Stimulated activated memory B cell treated with anti-CD40 and anti-IgM and Interleukin-4, amounts not matched to agents 10 μg/mL and 1 μg/mL and 100 μg/mL, for 72 hours (primary cell): ENCODE data around the gene CDK15.

Experiments
- ATAC-seq: fragments of 150-1000 bp; cut with Tn5 transposase; 2 replicates; pipeline ENCODE4 v1.10.0; 2021
- H3K27ac Mint-ChIP-seq: one replicate; pipeline ENCODE4 v1.8.0; 2022; ENCODE audit warnings: mild to moderate bottlenecking, mixed read lengths
- H3K27me3 Mint-ChIP-seq: one replicate; pipeline ENCODE4 v1.8.0; 2022; ENCODE audit warnings: mixed read lengths
- H3K36me3 Mint-ChIP-seq: one replicate; pipeline ENCODE4 v1.8.0; 2022; ENCODE audit warnings: mixed read lengths
- H3K4me1 Mint-ChIP-seq: one replicate; pipeline ENCODE4 v1.8.0; 2022; ENCODE audit warnings: mixed read lengths
- H3K4me3 Mint-ChIP-seq: one replicate; pipeline ENCODE4 v1.8.0; 2022; ENCODE audit warnings: mild to moderate bottlenecking, moderate library complexity, mixed read lengths
- H3K9me3 Mint-ChIP-seq: one replicate; pipeline ENCODE4 v1.8.0; 2022; ENCODE audit warnings: mixed read lengths

CDK15 gene

DNA sequence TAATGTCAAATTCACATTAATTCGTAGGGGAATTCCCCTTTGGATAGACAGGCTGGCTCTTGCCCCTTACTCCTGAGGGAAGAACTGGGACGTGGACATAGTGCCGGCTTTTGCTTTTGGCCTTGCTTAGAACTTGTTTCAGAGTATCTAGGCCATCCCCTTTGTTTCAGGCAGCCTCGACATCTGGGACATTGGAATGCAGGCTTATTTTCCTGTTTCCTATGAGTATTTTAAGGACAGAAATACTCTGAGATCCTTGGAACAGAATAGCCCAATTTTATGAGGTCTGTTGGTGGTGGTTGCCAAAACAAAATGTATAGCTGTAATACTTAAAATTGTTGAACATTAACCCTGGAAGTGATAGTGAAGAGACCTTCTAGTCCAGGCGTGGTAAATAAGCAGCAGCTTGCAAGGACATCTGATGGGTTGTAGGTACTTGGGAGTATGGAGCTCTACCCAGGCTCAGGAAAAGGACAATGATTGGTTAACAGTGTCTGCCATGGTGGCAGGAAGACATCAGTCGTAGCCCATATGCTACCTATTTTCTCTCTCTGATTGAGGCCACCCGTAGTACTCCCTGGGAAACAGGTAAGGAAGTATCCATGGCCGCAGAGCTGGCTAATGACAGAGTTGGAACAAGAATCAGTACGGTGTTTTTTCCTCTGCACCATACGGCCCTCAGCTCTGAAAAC, 112.4 kb downstream of the CDK15 start:
- Mint-ChIP-seq H3K36me3 (no peaks in the 10 kb centered on the region), H3K9me3 (peaks cover 6% of the 10 kb centered on the region), H3K4me3 (no peak overlapping the region), H3K27ac (no peak overlapping the region), H3K4me1 (no peaks in the 10 kb centered on the region), H3K27me3 (peaks cover 21% of the 10 kb centered on the region)
- ATAC-seq, result no peak

DNA sequence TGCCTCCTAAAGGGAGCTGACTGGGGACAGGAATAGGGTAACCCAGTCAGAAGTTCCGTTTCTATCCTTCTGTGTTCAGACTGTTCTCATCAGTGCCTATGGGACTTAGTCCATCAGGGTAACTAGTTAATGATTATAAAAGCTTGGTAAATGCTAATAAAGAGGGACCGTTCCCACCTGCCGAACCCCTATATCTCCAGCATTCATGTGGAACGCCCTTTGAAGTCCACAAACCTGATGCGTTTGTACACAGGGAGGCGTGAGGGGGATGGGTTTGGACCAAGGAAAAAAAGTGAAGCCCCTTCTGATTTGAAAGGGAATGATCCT, 112.9 kb downstream of the CDK15 start:
- Mint-ChIP-seq H3K36me3 (no peaks in the 10 kb centered on the region), H3K4me3 (no peak overlapping the region), H3K9me3 (peaks cover 6% of the 10 kb centered on the region), H3K4me1 (no peaks in the 10 kb centered on the region), H3K27ac (no peak overlapping the region), H3K27me3 (peaks cover 26% of the 10 kb centered on the region)
- no peak for ATAC-seq

DNA sequence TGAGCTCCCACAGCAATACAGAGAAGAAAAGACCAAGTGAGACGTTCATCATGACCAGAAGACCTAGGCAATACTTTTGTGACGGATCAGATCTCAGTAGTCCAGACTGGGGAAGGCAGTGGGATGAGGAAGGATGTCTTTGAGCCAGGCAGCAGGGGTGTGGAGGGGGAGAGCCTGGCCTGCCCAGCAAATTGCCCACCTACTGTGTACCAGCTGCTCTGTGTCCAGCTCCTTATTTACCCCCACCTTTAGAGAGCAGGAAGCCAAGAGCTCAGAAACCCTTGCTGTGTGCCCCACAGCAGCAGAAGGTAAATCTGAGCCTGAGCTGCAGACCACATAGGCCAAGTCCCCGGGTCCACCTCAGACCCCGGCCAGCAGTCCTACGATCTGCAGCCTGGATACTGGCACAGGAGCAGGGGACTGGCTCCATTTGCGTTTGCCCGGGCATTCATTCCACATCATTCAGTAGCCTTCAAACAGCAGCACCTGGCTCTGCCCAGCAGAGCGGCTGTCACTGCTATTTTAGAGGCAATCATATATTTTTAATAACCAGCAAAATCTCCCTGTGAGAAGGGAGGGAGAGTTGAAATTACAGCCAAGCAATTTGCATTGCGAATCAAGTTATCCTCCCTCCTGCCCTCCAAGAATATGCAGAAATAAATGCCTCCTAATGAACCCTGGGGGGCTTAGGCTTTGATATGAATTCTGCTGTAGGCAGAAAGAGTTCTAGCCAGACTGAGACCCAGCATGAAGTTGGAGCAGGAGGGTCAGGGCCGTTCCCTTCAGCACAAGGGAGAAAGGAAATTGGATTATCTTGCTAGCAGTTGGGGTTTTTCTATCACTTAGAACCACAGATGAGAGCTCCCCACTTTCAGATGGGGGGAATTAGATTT, 117.3 kb downstream of the CDK15 start:
- no peaks in the 10 kb centered on the region for H3K36me3 Mint-ChIP-seq
- no peak overlapping the region for H3K4me3 Mint-ChIP-seq
- H3K4me1 Mint-ChIP-seq, result no peaks in the 10 kb centered on the region
- H3K27ac Mint-ChIP-seq, result no peak overlapping the region
- no peak for ATAC-seq
- H3K27me3 Mint-ChIP-seq, result peaks cover 47% of the 10 kb centered on the region
- H3K9me3 Mint-ChIP-seq, result peaks cover 6% of the 10 kb centered on the region

DNA sequence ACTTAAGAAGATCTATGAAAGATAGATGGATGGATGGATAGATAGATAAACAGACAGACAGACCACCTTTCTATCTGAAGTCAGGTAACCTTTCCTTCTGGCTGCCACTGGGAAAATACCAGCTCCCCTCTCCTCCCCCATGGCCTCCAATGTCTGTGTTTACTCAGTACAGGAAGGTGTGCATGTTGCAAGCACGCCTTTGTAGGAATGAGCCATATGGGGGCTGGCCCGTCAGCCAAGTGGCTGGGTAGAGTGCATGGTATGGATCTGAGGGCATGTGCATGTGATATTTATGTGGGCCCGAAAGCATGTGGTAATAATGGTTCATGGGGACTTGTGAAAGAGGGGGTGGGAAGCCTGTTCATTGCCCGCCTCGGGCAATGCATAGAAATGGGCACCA, 118.1 kb downstream of the CDK15 start:
- Mint-ChIP-seq H3K27me3 (peaks cover 54% of the 10 kb centered on the region), H3K27ac (no peak overlapping the region), H3K9me3 (peaks cover 6% of the 10 kb centered on the region), H3K4me1 (no peaks in the 10 kb centered on the region), H3K36me3 (no peaks in the 10 kb centered on the region), H3K4me3 (no peak overlapping the region)
- no peak for ATAC-seq

DNA sequence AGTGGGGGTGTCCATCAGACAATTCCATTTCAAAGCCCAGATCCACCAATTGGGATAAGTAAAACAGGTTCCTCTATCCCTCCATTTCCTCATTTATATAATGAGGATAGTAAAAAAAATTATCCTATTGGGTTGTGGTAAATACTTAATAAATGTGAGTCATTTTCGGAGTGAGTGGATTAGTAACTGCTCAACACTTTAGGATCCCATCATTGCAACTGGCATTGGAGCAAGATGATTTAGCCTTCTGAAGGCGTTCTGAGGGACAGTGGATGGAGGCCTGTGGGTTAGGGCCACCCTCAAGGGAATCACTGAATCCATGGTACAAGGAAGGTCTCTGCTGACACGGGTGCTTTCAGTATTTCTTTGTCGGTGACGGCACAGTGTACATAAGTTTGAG, 118.7 kb downstream of the CDK15 start:
- Mint-ChIP-seq H3K36me3 (no peaks in the 10 kb centered on the region), H3K27me3 (peaks cover 54% of the 10 kb centered on the region), H3K9me3 (peaks cover 6% of the 10 kb centered on the region), H3K4me3 (no peak overlapping the region), H3K27ac (no peak overlapping the region), H3K4me1 (no peaks in the 10 kb centered on the region)
- ATAC-seq, result no peak

DNA sequence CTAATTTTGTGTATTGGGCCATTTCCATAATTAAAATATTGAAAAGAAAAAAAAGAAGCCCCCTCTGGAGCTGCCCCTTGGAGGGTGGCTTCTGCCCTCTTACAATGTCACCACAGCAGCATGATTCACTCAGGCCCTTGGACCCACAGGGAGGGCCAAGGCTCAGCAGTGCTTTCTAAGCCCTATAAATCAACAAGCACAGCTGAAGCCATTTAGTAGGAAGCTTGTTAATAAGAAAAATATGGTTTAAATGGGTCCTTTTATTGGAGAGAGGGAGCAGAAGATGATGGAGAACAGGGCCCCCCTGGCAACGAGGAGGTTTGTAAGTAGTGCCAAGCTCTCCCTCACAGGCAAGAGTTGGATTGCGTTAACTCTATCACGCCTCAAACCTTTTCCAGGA, 119.7 kb downstream of the CDK15 start:
- ATAC-seq, result no peak
- no peaks in the 10 kb centered on the region for H3K36me3 Mint-ChIP-seq
- H3K4me3 Mint-ChIP-seq, result no peak overlapping the region
- H3K9me3 Mint-ChIP-seq, result peaks cover 6% of the 10 kb centered on the region
- peaks cover 53% of the 10 kb centered on the region for H3K27me3 Mint-ChIP-seq
- no peaks in the 10 kb centered on the region for H3K4me1 Mint-ChIP-seq
- H3K27ac Mint-ChIP-seq, result no peak overlapping the region

DNA sequence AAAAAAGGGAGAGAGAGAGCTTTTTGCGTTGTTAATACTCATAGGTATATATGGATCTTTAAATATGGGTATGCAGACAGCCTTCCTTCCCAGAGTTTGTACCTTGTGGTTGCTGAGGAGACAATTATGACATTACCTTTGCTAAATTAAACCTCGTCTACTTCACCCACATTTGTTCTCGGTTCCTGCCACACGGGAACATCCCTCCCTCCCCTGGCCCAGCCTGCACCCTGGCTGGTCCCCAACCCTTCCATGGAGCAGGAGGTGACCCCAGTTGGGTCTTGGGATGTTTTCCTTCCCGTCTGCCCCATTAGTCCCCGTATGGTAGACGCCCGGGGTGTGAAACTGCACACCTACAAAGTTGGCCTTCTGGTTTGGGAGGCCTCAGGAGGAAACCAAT, 122.0 kb downstream of the CDK15 start:
- Mint-ChIP-seq H3K27me3 (peaks cover 64% of the 10 kb centered on the region), H3K4me1 (no peaks in the 10 kb centered on the region), H3K36me3 (no peaks in the 10 kb centered on the region), H3K9me3 (no peaks in the 10 kb centered on the region), H3K27ac (no peak overlapping the region), H3K4me3 (no peak overlapping the region)
- ATAC-seq, result no peak

DNA sequence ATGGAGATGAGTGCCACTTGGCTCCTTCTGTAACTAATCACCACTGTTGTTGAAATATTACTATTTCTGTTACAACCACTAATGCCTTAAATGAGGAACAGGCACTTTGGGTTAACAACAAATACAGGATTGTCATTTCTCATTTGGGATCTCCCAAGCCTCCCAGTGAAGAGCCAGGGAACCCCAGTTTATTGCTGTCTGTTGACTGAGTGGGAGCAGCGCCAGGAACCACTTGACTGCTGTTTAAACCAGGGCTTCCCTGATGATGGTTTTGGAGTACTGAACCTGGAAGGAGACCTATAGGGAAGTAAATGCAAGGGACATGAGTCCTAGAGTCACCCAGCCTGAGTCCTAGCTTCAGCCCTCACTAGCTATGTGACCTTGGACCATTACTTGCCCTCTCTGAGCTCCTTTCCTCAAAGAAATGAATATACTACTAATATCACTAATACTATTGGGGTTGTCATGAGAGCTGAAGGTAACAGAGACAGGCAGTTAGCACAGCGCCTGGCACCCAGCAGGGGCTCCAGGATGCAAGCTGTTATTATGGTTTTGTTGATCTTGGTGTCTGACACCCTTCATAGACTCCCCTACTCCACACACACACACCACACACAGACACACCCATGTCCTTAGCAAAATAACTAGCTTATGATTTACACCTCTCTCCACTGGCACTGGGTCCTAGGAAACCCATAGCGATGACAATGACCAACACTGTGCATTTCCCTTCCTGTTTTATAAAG, 123.1 kb downstream of the CDK15 start:
- Mint-ChIP-seq H3K4me1 (no peaks in the 10 kb centered on the region), H3K4me3 (no peak overlapping the region), H3K27me3 (peaks cover 61% of the 10 kb centered on the region), H3K27ac (no peak overlapping the region), H3K9me3 (no peaks in the 10 kb centered on the region), H3K36me3 (no peaks in the 10 kb centered on the region)
- ATAC-seq, result no peak

DNA sequence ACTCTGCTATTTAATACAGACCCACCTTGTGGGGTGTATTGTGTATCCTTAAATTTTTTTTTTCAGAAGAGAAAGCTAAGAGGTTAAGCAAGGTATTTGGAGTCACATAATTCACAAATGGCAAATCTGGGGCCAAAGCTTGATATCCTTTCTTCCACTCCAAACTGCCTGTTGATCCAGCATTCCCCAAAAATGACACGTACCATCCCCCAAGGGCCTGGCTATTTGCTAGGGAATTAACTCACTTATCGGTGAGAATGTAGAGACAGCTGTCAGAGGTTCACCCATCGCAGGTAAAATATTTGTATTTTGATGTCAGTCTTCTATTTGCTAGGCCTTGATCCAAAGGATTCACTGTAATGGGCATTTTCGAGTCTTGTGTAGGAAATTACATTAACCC, 123.7 kb downstream of the CDK15 start:
- no peaks in the 10 kb centered on the region for H3K4me1 Mint-ChIP-seq
- no peak overlapping the region for H3K27ac Mint-ChIP-seq
- H3K36me3 Mint-ChIP-seq, result no peaks in the 10 kb centered on the region
- H3K4me3 Mint-ChIP-seq, result no peak overlapping the region
- peaks cover under 1% of the 10 kb centered on the region for H3K9me3 Mint-ChIP-seq
- peaks cover 55% of the 10 kb centered on the region for H3K27me3 Mint-ChIP-seq
- ATAC-seq, result no peak

DNA sequence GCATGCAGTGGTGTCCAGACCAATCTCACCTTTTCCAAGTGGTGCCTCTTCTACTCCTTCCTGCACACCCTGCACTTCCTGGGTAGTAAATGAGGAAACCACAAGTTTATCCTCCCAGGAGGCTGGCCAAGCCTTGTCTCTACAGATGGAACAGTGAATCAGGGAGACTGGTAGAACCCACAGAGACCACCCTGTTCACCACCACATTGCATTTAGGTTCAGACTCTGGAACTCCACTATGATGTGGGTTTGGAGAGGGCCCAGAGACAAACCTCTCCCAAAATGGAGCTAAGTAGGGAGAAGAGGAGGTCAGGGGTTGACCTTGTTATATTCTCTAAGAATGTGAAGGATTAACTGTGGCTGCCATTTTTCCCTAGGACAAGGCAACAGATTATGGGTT, 124.5 kb downstream of the CDK15 start:
- H3K27ac Mint-ChIP-seq, result no peak overlapping the region
- no peaks in the 10 kb centered on the region for H3K4me1 Mint-ChIP-seq
- H3K27me3 Mint-ChIP-seq, result peaks cover 51% of the 10 kb centered on the region
- no peak for ATAC-seq
- H3K36me3 Mint-ChIP-seq, result no peaks in the 10 kb centered on the region
- H3K9me3 Mint-ChIP-seq, result peaks cover 7% of the 10 kb centered on the region
- H3K4me3 Mint-ChIP-seq, result no peak overlapping the region

DNA sequence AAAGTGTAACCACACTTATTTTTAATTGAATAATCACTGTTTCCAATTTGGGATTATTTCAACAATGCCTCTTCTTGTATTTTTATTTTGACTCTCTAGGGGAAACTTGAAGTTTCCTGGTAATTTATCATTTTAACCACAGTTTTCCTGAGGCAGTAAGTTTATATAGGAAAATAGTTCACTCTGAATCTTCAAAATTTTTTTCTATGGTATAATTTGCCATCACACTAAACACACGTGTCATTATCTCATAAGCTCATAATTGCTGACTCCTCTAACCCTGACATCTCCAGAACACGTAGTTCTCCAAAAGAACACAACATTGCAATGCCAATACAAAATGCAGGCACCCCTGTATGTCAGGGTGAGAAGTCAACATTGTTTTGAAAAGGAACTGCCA, 125.1 kb downstream of the CDK15 start:
- peaks cover 45% of the 10 kb centered on the region for H3K27me3 Mint-ChIP-seq
- no peak overlapping the region for H3K27ac Mint-ChIP-seq
- H3K4me3 Mint-ChIP-seq, result no peak overlapping the region
- peaks cover 7% of the 10 kb centered on the region for H3K9me3 Mint-ChIP-seq
- no peaks in the 10 kb centered on the region for H3K4me1 Mint-ChIP-seq
- no peak for ATAC-seq
- H3K36me3 Mint-ChIP-seq, result no peaks in the 10 kb centered on the region

DNA sequence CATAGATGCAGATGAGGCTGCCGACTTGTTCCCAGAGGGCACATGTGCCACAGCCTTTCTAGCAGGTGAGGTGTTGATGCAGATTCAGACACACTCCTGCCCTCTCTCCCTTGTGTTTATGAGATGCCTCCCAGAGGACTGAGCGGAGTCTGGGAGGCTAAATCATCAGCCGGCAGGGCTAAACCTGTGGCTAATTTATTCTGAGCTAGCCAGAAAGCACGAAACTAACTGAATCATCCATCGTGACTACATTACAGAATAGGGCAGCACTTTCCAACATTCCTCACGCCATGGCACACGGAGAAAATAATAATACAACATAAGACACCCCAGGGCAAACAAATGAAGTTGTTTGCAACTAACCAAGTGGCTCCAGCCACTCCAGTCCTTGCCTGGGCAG, 125.6 kb downstream of the CDK15 start:
- Mint-ChIP-seq H3K4me3 (no peak overlapping the region), H3K9me3 (peaks cover 7% of the 10 kb centered on the region), H3K27me3 (peaks cover 44% of the 10 kb centered on the region), H3K4me1 (no peaks in the 10 kb centered on the region), H3K36me3 (no peaks in the 10 kb centered on the region), H3K27ac (no peak overlapping the region)
- no peak for ATAC-seq

DNA sequence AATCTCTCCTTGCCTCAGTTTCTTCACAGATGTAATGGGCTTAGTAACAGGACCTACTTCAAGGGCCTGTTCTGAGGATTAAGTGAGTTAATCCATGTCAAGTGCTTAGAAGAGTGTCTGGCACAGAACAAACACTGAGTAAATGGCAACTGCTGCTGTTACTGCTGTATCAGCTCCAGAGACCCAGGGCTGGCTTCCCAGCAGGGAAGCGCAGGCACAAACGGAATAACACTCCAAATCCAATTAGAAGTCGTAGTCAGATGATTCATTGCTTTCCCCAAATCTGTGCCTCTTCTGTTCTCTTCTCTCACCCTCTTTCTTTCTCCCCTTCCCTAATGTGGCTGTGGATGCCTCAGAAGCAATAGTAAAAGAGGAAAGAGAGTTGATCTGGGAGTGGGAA, 126.2 kb downstream of the CDK15 start:
- Mint-ChIP-seq H3K4me3 (no peak overlapping the region), H3K27ac (no peak overlapping the region), H3K27me3 (peaks cover 50% of the 10 kb centered on the region), H3K36me3 (no peaks in the 10 kb centered on the region), H3K9me3 (peaks cover 7% of the 10 kb centered on the region), H3K4me1 (no peaks in the 10 kb centered on the region)
- no peak for ATAC-seq

DNA sequence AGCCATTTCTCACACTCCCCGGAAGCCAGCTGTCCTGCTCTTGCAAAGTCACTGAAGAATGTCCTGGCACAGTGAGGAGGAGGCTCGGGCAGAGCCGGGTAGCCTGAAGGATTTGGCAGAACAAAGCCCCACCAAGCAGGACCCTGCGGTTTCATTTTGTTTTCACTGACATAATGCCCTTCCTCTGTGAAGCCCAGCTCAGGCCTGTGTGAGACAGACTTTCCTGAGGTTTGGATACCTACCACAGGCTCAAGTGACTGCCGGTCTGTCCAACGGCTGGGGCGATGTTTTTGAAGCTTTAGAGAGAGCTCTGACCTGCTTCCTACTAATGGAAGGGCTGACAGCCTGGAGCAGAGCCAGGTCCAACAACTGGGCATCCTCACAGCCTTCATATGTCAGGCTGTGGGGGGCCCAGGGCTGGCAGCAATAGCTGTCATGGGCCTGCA, 127.5 kb downstream of the CDK15 start:
- H3K36me3 Mint-ChIP-seq, result no peaks in the 10 kb centered on the region
- no peak overlapping the region for H3K4me3 Mint-ChIP-seq
- peaks cover 57% of the 10 kb centered on the region for H3K27me3 Mint-ChIP-seq
- no peak overlapping the region for H3K27ac Mint-ChIP-seq
- peaks cover 7% of the 10 kb centered on the region for H3K9me3 Mint-ChIP-seq
- no peaks in the 10 kb centered on the region for H3K4me1 Mint-ChIP-seq
- ATAC-seq, result no peak

DNA sequence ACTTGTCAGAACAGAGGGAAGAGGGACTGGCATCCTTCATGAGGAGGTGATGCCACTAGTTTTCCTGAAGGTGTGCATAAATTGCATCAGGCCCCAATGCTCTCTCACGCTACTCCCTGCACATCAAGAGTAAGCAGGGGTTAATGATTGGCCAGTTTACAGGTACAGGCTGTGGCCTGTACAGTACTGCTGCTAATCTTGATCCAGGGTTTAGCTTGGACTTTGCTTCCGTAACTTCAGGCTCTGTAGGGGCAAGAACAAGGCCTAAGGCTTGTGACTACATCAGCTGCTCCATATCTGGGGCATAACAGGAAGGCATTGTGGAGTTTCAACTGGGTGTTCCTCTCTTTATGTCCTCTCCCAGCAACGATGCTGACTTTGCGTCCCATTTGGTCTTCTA, 130.5 kb downstream of the CDK15 start:
- H3K9me3 Mint-ChIP-seq, result peaks cover 7% of the 10 kb centered on the region
- no peak overlapping the region for H3K4me3 Mint-ChIP-seq
- H3K4me1 Mint-ChIP-seq, result no peaks in the 10 kb centered on the region
- ATAC-seq, result no peak
- peaks cover 52% of the 10 kb centered on the region for H3K27me3 Mint-ChIP-seq
- no peaks in the 10 kb centered on the region for H3K36me3 Mint-ChIP-seq
- no peak overlapping the region for H3K27ac Mint-ChIP-seq
